Tibial nerve (tissue), 4 donors: ENCODE data around the gene ING5.

Source experiments
- EP300 ChIP-seq, 2 donors: sonication (generic); formaldehyde crosslinking; IDR thresholded peaks; one replicate each; pipeline ENCODE4 v1.6.1; 2017; ENCODE audit warnings: antibody characterized with exemption in 2 of 2, mild to moderate bottlenecking in 1 of 2
- POLR2A ChIP-seq, 2 donors: fragments of 450-650 bp; IDR thresholded peaks; one replicate each; pipeline ENCODE4 v1.6.1; 2017; ENCODE audit warnings: antibody characterized with exemption in 2 of 2, mild to moderate bottlenecking in 2 of 2, moderate library complexity in 2 of 2
- TF ChIP-seq, protein P1 (sequence below), 5 experiments: fragments of 200-600 bp in 3 of 5; fragments of 450-650 bp in 2 of 5; sonication (generic) in 3 of 5; IDR thresholded peaks; one replicate each; pipeline ENCODE4 v1.5.1; 2016 to 2019; ENCODE audit warnings: antibody characterized with exemption in 5 of 5, mild to moderate bottlenecking in 3 of 5, moderate library complexity in 2 of 5

DNA sequence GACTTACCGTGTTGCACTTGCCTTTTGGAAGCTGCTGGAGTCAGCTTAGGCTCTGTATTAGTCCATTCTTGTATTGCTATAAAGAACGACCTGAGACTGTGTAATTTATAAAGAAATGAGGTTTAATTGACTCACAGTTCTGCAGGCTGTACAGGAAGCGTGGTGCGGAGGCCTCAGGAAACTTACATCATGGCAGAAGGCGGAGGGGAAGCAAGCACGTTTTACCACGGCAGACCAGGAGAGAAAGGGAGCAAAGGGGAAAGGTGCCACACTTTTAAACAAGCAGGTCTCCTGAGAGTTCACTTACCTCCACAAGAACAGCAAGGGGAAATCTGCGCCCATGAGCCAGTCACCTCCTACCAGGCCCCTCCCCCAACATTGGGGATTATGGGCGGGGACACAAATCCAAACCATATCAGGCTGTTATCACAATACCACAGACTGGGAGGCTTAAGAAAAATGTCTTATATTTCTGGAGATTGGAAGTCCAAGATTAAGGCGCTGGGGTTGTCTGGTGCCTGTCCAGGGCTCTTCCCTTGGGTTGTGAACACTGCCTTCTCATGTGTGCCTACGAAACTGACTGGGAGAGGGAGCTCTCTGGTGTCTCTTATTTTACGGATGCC is 28.9 kb downstream of the ING5 start:
- TF ChIP-seq, protein P1, sequence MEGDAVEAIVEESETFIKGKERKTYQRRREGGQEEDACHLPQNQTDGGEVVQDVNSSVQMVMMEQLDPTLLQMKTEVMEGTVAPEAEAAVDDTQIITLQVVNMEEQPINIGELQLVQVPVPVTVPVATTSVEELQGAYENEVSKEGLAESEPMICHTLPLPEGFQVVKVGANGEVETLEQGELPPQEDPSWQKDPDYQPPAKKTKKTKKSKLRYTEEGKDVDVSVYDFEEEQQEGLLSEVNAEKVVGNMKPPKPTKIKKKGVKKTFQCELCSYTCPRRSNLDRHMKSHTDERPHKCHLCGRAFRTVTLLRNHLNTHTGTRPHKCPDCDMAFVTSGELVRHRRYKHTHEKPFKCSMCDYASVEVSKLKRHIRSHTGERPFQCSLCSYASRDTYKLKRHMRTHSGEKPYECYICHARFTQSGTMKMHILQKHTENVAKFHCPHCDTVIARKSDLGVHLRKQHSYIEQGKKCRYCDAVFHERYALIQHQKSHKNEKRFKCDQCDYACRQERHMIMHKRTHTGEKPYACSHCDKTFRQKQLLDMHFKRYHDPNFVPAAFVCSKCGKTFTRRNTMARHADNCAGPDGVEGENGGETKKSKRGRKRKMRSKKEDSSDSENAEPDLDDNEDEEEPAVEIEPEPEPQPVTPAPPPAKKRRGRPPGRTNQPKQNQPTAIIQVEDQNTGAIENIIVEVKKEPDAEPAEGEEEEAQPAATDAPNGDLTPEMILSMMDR (IDR thresholded peaks at IDR 0.05), result no peak
- TF ChIP-seq POLR2A (IDR thresholded peaks at IDR 0.05) (no peak), EP300 (IDR thresholded peaks at IDR 0.05) (no peak)
